ENCODE results near the gene ENTPD2.

ENTPD2 gene

DNA sequence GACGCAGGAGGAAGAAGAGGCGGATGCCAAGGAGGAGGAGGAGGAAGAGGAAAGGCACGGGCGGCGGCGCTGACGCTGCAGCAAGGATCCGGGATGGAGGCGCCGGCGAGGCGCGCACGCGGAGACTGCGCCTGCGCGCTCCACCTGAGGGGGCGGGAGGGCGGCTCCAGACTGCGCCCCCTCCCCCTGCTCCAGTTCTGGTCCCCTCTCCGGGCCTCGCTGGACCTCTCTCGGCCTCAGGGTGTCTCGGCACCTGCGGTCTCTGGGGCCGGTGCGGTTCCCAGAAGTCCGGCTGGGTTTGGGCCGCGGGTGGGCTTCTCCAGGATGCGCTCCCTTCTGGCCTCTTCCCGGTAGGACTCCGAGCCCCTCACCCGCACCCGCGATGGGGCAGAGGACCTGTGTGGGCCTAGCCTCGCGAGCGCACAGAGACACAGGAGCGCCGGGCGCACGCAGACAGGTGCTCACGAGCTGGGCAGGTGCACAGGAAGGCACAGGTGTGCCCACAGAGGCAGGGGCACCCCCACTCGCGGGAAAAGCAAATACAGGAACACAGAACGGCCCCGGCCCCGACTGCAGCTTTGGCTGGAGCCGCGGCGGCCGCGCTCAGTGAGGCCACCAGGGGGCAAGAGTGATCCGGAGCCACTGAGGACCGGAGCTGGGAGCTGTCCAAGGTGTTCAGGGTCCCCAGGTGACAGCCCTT, 7.6 kb downstream of the ENTPD2 start, which contains the start of gene NPDC1 (continued):
- TF ChIP-seq, protein P1, sequence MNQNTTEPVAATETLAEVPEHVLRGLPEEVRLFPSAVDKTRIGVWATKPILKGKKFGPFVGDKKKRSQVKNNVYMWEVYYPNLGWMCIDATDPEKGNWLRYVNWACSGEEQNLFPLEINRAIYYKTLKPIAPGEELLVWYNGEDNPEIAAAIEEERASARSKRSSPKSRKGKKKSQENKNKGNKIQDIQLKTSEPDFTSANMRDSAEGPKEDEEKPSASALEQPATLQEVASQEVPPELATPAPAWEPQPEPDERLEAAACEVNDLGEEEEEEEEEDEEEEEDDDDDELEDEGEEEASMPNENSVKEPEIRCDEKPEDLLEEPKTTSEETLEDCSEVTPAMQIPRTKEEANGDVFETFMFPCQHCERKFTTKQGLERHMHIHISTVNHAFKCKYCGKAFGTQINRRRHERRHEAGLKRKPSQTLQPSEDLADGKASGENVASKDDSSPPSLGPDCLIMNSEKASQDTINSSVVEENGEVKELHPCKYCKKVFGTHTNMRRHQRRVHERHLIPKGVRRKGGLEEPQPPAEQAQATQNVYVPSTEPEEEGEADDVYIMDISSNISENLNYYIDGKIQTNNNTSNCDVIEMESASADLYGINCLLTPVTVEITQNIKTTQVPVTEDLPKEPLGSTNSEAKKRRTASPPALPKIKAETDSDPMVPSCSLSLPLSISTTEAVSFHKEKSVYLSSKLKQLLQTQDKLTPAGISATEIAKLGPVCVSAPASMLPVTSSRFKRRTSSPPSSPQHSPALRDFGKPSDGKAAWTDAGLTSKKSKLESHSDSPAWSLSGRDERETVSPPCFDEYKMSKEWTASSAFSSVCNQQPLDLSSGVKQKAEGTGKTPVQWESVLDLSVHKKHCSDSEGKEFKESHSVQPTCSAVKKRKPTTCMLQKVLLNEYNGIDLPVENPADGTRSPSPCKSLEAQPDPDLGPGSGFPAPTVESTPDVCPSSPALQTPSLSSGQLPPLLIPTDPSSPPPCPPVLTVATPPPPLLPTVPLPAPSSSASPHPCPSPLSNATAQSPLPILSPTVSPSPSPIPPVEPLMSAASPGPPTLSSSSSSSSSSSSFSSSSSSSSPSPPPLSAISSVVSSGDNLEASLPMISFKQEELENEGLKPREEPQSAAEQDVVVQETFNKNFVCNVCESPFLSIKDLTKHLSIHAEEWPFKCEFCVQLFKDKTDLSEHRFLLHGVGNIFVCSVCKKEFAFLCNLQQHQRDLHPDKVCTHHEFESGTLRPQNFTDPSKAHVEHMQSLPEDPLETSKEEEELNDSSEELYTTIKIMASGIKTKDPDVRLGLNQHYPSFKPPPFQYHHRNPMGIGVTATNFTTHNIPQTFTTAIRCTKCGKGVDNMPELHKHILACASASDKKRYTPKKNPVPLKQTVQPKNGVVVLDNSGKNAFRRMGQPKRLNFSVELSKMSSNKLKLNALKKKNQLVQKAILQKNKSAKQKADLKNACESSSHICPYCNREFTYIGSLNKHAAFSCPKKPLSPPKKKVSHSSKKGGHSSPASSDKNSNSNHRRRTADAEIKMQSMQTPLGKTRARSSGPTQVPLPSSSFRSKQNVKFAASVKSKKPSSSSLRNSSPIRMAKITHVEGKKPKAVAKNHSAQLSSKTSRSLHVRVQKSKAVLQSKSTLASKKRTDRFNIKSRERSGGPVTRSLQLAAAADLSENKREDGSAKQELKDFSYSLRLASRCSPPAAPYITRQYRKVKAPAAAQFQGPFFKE (tag by site-specific recombination; IDR thresholded peaks at IDR 0.05; ENCODE audit: borderline replicate concordance) = peak; percentile 40; the same call in 1 of the 2 replicates
- peak; percentile 84; the same call in 1 of the 2 replicates for TF ChIP-seq ZNF513 (tag by site-specific recombination; IDR thresholded peaks at IDR 0.05)
- peak; percentile 74 for TF ChIP-seq SP3 (tag by site-specific recombination; IDR thresholded peaks at IDR 0.05)
- no peak; the same call in 1 of the 2 replicates for TF ChIP-seq ZNF596 (tag by site-specific recombination; IDR thresholded peaks at IDR 0.05)
- TF ChIP-seq ZNF133 (tag by site-specific recombination; IDR thresholded peaks at IDR 0.05) = no peak
- TF ChIP-seq ZFP69B (tag by site-specific recombination; IDR thresholded peaks at IDR 0.05) = 0 out of 2 replicates have a peak, but pooled peaks have one; percentile 33
- TF ChIP-seq ZNF174 (tag by site-specific recombination; IDR thresholded peaks at IDR 0.05) = no peak
- TF ChIP-seq ZNF843 (tag by site-specific recombination; IDR thresholded peaks at IDR 0.05) = 0 out of 2 replicates have a peak, but pooled peaks have one; percentile 48
- no peak for TF ChIP-seq ZNF837 (tag by site-specific recombination; IDR thresholded peaks at IDR 0.05)
- TF ChIP-seq ZNF302 (tag by site-specific recombination; IDR thresholded peaks at IDR 0.05; ENCODE audit: low read depth) = no peak
- TF ChIP-seq, protein P2, sequence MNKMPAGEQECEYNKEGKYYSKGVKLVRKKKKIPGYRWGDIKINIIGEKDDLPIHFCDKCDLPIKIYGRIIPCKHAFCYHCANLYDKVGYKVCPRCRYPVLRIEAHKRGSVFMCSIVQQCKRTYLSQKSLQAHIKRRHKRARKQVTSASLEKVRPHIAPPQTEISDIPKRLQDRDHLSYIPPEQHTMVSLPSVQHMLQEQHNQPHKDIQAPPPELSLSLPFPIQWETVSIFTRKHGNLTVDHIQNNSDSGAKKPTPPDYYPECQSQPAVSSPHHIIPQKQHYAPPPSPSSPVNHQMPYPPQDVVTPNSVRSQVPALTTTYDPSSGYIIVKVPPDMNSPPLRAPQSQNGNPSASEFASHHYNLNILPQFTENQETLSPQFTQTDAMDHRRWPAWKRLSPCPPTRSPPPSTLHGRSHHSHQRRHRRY (tag by site-specific recombination; IDR thresholded peaks at IDR 0.05) = no peak
- no peak for TF ChIP-seq TSHZ1 (tag by site-specific recombination; IDR thresholded peaks at IDR 0.05; ENCODE audit: borderline replicate concordance)
- no peak for TF ChIP-seq ZNF280C (tag by site-specific recombination; IDR thresholded peaks at IDR 0.05)
- TF ChIP-seq ZNF585B (tag by site-specific recombination; IDR thresholded peaks at IDR 0.05) = no peak
- TF ChIP-seq PRDM1 (tag by site-specific recombination; IDR thresholded peaks at IDR 0.05) = no peak
- peak; percentile 43; the same call in 1 of the 2 replicates for TF ChIP-seq ZNF394 (tag by site-specific recombination; IDR thresholded peaks at IDR 0.05; ENCODE audit: borderline replicate concordance)
- 0 out of 2 replicates have a peak, but pooled peaks have one; percentile 64 for TF ChIP-seq ZBTB20 (tag by site-specific recombination; IDR thresholded peaks at IDR 0.05)
- TF ChIP-seq ZNF449 (tag by site-specific recombination; IDR thresholded peaks at IDR 0.05) = 0 out of 2 replicates have a peak, but pooled peaks have one; percentile 23
- peak; percentile 76; the same call in 1 of the 2 replicates for TF ChIP-seq ZBTB7A (tag by site-specific recombination; IDR thresholded peaks at IDR 0.05; ENCODE audit: low read depth)
- peak; percentile 75 for TF ChIP-seq ZXDB (tag by site-specific recombination; IDR thresholded peaks at IDR 0.05)
- no peak for TF ChIP-seq ZNF155 (tag by site-specific recombination; IDR thresholded peaks at IDR 0.05)
- peak; percentile 34 for TF ChIP-seq GLIS1 (tag by site-specific recombination; IDR thresholded peaks at IDR 0.05)
